Measurements from ENCODE around the gene MCC.

DNA sequence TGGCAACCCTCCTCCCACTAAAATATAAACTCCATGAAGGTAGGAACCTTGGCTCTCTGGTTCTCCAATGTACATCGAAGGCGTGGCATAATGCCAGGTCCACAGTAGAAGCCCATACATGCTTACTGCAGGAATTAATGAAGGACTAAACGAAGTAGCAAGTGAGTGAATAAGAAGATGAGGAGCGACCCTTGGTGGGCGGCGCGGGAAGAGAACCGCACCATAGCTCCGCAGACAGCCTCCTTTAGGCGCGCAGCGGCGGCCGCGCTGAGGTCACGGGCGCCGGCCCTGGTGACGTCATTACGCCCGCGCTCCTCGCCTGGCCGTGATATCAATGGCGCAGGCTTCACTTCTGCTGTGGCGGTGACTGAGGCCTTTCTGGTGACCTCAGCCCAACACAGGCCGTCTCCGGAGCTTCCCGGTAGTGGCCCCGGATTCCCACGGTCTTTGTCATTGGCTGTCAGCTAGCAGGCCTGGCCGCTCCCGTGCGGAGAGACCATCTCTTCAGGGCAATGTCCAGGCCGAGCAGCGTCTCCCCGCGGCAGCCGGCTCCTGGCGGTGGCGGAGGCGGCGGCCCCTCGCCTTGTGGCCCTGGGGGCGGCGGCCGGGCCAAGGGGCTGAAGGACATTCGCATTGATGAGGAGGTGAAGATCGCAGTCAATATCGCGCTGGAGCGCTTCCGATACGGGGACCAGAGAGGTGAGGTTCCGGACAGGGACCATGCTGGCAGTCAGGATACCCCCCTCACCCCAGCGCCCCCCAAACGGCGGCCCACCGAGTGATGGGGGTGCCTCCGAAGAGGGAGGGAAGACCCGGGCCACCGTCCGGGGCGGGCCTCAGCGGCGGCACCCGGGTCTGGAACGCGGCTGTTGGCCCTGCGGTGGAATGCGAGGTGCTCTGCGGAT, 25.4 kb upstream of the MCC start, which contains the start of gene YTHDC2:
- TF ChIP-seq, protein P1, sequence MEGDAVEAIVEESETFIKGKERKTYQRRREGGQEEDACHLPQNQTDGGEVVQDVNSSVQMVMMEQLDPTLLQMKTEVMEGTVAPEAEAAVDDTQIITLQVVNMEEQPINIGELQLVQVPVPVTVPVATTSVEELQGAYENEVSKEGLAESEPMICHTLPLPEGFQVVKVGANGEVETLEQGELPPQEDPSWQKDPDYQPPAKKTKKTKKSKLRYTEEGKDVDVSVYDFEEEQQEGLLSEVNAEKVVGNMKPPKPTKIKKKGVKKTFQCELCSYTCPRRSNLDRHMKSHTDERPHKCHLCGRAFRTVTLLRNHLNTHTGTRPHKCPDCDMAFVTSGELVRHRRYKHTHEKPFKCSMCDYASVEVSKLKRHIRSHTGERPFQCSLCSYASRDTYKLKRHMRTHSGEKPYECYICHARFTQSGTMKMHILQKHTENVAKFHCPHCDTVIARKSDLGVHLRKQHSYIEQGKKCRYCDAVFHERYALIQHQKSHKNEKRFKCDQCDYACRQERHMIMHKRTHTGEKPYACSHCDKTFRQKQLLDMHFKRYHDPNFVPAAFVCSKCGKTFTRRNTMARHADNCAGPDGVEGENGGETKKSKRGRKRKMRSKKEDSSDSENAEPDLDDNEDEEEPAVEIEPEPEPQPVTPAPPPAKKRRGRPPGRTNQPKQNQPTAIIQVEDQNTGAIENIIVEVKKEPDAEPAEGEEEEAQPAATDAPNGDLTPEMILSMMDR (IDR thresholded peaks at IDR 0.05 in 4 of 5, conservative IDR thresholded peaks at IDR 0.05 in 1 of 5): no peak
- peak; percentile 49 to 65 for TF ChIP-seq POLR2A (IDR thresholded peaks at IDR 0.05)
